Pancreas (tissue), 10 donors: ENCODE results near the gene FGF12. TPM values are rescaled to one million over a fixed set of nuclear protein-coding genes. Genes with fewer than 3 reads are reported as not detected.

Source experiments
- ATAC-seq, 4 donors: fragments of 200-7000 bp; cut with Tn5 transposase; one replicate each; pipeline versions ENCODE4 v1.8.0 to v1.9.1; 2020; ENCODE audit warnings: mild to moderate bottlenecking in 4 of 4, moderate library complexity in 4 of 4
- DNase-seq, 6 donors: peaks; one replicate each; pipeline ENCODE4 v3.0.0-alpha.2; 2020
- FAIRE-seq: peaks from 2 replicates; lab custom pipeline; 2012; peaks lifted over from hg19 to GRCh38; lab: Jason Lieb, UNC
- H3K27ac ChIP-seq, 4 donors: fragments of 200-600 bp; sonication (generic); 1 replicate in 3 of 4; 2 replicates in 1 of 4; pipeline versions ENCODE4 v1.5.0 to v1.8.0; 2020
- H3K27me3 ChIP-seq, 4 donors: fragments of 200-600 bp; one replicate each; pipeline ENCODE4 v1.8.0; 2021
- H3K36me3 ChIP-seq, 3 donors: fragments of 200-600 bp; sonication (generic) in 1 of 3; one replicate each; pipeline versions ENCODE4 v1.5.0 to v1.8.0; 2020 to 2021
- H3K4me1 ChIP-seq, 3 donors: fragments of 200-600 bp; one replicate each; pipeline ENCODE4 v1.8.0; 2021
- H3K4me3 ChIP-seq, 4 donors: fragments of 200-600 bp; sonication (generic) in 2 of 4; one replicate each; pipeline versions ENCODE4 v1.5.0 to v1.8.0; 2020 to 2021
- H3K9me3 ChIP-seq, 4 donors: fragments of 200-600 bp; one replicate each; pipeline ENCODE4 v1.8.0; 2021
- CTCF ChIP-seq, 4 donors: fragments of 200-600 bp; sonication (generic) in 3 of 4; IDR thresholded peaks; one replicate each; pipeline versions ENCODE4 v1.5.0 to v1.8.0; 2021; ENCODE audit warnings: antibody characterized with exemption in 4 of 4
- WGBS, 2 donors: extraction: QIAGEN DNeasy Blood & Tissue Kit; methylation state at CpG; one replicate each; pipeline ENCODE4 v1.1.7; 2013; 5-methylcytosine and 5-hydroxymethylcytosine counted together
- intact Hi-C, 3 donors: fragments of 100-400 bp; cut with DNase I; formaldehyde crosslinking; loops; one replicate each; pipeline versions ENCODE4 v1.11.1 to v1.14.2; 2022
- polyA plus RNA-seq, 2 donors: library from polyadenylated mRNA; stranded (reverse); fragments of 200-250 nt; gene quantifications; one replicate each; pipeline ENCODE4 v1.2.3, GENCODE V29; 2013
- total RNA-seq, 6 donors: library from RNA; stranded (reverse); fragmentation: NEBNext Ultra II Directional in 4 of 6; extraction: Animal tissue kit (Norgen Biotek cat#: 25700) in 4 of 6; gene quantifications; one replicate each; pipeline versions ENCODE4 v1.2.1 to v1.2.4, GENCODE V29; 2021 to 2023
- donor health status: healthy with polysubstance abuse.
- donor health status: DM: no; HTN: no; CAD: no; lungs with moderate emphysema.
- donor health status: DM: no; HTN: no; CAD: no.
- donor health status: control.
- donor health status: control.
- donor health status: Bipolar disorder and iron deficiency.
- donor health status: DM: yes; HTN: yes; CAD: no.
- donor health status: DM: no; HTN: no; CAD: no.
- donor health status: DM: no; HTN: no; CAD: no.
- donor health status: DM: yes; HTN: yes; CAD: no.

The FGF12 gene
- total and polyA plus RNA-seq, 8 donors: 3.6 to 8.6 (median 6.4) TPM

DNA sequence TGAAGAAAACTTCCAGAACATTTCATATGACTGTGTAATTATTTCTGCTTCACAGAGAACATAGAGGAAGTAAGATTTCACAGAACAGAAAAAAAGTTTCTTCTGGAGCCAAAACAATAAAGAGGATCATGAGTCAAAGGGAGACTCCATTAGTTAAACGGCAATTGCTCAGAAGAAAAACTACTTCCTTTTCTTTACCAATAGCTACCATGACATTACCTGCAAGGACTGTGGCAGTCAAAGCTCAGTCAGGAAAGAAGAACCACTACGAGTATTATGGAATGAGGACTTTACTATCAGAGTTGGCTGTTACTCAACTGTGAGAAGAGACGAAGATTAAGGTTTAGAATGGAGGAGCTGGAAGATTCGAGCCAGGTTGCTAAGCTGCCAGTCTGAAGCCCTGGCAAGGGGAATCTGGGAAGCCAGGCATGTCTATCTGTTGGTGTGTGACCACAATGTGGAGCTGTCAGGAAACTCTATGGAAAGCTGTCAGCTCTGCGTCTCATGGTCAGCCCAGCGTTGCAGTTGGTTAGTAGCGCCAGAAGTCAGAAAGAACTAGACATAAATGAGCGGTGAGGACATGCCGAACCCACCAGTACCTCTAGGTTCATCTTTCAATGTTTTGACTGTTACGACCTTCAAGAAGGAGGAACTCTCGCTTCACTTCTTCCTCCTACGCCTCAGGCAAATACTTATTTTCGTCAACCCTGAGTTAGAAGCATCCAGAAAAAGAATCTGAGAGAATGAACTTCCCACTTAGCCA is 604.3 kb downstream of the FGF12 start:
- FAIRE-seq: no peak
- no peak for DNase-seq

DNA sequence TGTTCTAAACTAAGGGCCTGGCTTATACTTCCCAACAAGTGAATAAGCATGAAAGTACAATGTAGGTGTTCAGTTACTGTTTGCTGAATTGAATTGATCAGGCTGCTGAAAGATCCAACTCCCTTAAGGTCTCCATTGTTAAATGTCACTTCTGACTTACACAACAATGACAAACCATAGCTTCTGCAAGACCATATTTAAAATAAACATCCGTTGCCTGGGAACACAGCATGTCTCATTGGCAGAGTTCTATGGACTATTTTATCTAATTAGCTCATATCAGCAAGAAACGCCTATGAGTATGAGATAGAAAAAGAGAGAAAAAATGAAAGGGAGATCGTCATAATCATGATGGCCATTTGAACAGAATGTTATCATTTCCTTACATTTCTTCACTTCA is 605.4 kb downstream of the FGF12 start:
- FAIRE-seq (no peak), ATAC-seq (no peak), DNase-seq (no peak)
- no peak for TF ChIP-seq CTCF (IDR thresholded peaks at IDR 0.05)
- Histone ChIP-seq H3K9me3 (no peaks in the 10 kb centered on the region), H3K4me3 (no peak overlapping the region), H3K4me1 (no peaks in the 10 kb centered on the region), H3K27ac (no peak overlapping the region), H3K27me3 (peaks cover 0 to 5% (median 0%) of the 10 kb centered on the region in 4 donors), H3K36me3 (no peaks in the 10 kb centered on the region)
- intact Hi-C loops: no loop called here
- 37 to 46% methylated on average over 3 of the region's 3 CpGs for WGBS, 2 donors

More for the DNA sequence above, 604.3 kb downstream of the FGF12 start:
- 64 to 75% methylated on average over 13 of the region's 13 CpGs for WGBS, 2 donors
- no peak for TF ChIP-seq CTCF (IDR thresholded peaks at IDR 0.05)
- Histone ChIP-seq H3K36me3 (no peaks in the 10 kb centered on the region), H3K9me3 (no peaks in the 10 kb centered on the region), H3K27me3 (peaks cover 0 to 5% (median 0%) of the 10 kb centered on the region in 4 donors), H3K4me3 (no peak overlapping the region), H3K4me1 (no peaks in the 10 kb centered on the region), H3K27ac (no peak overlapping the region)
- no peak for ATAC-seq
- intact Hi-C loops: no loop called here

- ATAC-seq (no peak), DNase-seq (no peak), FAIRE-seq (no peak)
- Histone ChIP-seq H3K36me3 (no peaks in the 10 kb centered on the region), H3K4me1 (no peaks in the 10 kb centered on the region), H3K27ac (no peak overlapping the region), H3K27me3 (no peaks in the 10 kb centered on the region), H3K9me3 (no peaks in the 10 kb centered on the region), H3K4me3 (no peak overlapping the region)
- intact Hi-C loops: no loop called here
- no peak for TF ChIP-seq CTCF (IDR thresholded peaks at IDR 0.05)
Observed at GRCh38 chr3:192108820-192109219, 618.5 kb downstream of the FGF12 start.

GRCh38 chr3:192106543-192106942 is 620.8 kb downstream of the FGF12 start:
- H3K27me3 ChIP-seq: no peaks in the 10 kb centered on the region
- H3K4me1 ChIP-seq: no peaks in the 10 kb centered on the region
- WGBS, 2 donors: 36 to 44% methylated on average over 4 of the region's 4 CpGs
- ATAC-seq (no peak), FAIRE-seq (no peak), DNase-seq (no peak)
- no peaks in the 10 kb centered on the region for H3K36me3 ChIP-seq
- TF ChIP-seq CTCF (IDR thresholded peaks at IDR 0.05): no peak
- H3K27ac ChIP-seq: no peak overlapping the region
- intact Hi-C loops: no loop called here
- H3K9me3 ChIP-seq: no peaks in the 10 kb centered on the region
- H3K4me3 ChIP-seq: no peak overlapping the region

GRCh38 chr3:192092388-192093005 is 634.8 kb downstream of the FGF12 start:
- Histone ChIP-seq H3K27ac (no peak overlapping the region), H3K4me1 (no peaks in the 10 kb centered on the region), H3K27me3 (no peaks in the 10 kb centered on the region), H3K36me3 (no peaks in the 10 kb centered on the region), H3K9me3 (no peaks in the 10 kb centered on the region), H3K4me3 (no peak overlapping the region)
- FAIRE-seq: no peak
- no peak for TF ChIP-seq CTCF (IDR thresholded peaks at IDR 0.05)
- intact Hi-C loops: no loop called here
- DNase-seq: no peak
- 68 to 90% methylated on average over 1 of the region's 1 CpG for WGBS, 2 donors
- no peak for ATAC-seq
